ENCODE measurements around the gene RBBP8NL. TPM values are rescaled to one million over a fixed set of nuclear protein-coding genes. Genes with fewer than 3 reads are reported as not detected.

The RBBP8NL gene
- total and polyA plus RNA-seq, 12 donors = not detected

DNA sequence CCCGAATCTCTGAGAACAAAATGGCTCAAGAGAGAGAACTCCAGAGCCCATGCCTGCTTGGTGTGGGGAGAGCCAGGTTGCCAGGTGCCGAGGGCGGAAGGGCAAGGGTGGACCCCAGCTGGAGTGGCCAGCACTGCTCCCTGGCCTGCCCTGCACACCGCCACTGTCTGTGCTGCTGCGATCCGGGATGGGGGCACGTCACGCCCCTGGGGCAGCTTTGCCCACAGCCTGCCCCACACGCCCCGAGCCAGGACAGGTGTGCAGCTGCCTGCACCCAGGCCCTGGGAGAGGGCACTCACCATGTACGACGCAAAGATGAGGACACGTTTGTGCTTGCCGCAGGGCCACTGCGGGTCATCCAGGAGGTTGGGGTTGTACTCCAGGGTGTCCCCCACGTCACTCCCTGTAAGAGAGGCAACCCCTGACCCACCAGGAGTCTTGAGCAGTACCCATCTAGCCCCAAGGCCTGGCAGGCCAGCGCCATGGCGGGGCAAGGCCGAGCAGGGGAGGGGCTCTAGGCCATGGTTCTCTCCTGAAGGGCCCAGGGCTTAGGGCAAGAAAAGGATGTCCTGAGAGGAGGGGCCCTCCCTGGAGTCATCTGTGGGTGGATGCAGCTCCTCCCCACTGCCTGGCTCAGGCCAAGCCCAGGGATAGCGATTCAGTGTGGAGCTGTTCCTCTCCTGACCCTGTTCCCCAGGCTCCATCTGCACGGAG lies 34.6 kb downstream of the RBBP8NL start:
- TF ChIP-seq, protein P1, sequence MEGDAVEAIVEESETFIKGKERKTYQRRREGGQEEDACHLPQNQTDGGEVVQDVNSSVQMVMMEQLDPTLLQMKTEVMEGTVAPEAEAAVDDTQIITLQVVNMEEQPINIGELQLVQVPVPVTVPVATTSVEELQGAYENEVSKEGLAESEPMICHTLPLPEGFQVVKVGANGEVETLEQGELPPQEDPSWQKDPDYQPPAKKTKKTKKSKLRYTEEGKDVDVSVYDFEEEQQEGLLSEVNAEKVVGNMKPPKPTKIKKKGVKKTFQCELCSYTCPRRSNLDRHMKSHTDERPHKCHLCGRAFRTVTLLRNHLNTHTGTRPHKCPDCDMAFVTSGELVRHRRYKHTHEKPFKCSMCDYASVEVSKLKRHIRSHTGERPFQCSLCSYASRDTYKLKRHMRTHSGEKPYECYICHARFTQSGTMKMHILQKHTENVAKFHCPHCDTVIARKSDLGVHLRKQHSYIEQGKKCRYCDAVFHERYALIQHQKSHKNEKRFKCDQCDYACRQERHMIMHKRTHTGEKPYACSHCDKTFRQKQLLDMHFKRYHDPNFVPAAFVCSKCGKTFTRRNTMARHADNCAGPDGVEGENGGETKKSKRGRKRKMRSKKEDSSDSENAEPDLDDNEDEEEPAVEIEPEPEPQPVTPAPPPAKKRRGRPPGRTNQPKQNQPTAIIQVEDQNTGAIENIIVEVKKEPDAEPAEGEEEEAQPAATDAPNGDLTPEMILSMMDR (IDR thresholded peaks at IDR 0.05) = no peak
- no peak for TF ChIP-seq POLR2A (IDR thresholded peaks at IDR 0.05)
- no peak for DNase-seq
- H3K9me3 ChIP-seq (replicated peaks in 1 of 3) = no peaks in the 10 kb centered on the region
- peaks cover 0 to 22% of the 10 kb centered on the region in 2 donors for H3K36me3 ChIP-seq (replicated peaks in 1 of 2)
- intact Hi-C loops (cut with DNase I) = loop anchor here in 1 of 2 donors (10.0 kb wide), 1 partner anchor 222 kb away; no protein-coding TSS in a partner anchor
- H3K4me3 ChIP-seq = no peak overlapping the region
- no peak overlapping the region for H3K27ac ChIP-seq
- peaks cover 5 to 9% of the 10 kb centered on the region in 2 donors for H3K4me1 ChIP-seq (replicated peaks in 1 of 2)
- WGBS, 4 donors = 88 to 94% (median 89%) methylated on average over 10 to 21 of the region's 21 CpGs
- no peaks in the 10 kb centered on the region for H3K27me3 ChIP-seq

DNA sequence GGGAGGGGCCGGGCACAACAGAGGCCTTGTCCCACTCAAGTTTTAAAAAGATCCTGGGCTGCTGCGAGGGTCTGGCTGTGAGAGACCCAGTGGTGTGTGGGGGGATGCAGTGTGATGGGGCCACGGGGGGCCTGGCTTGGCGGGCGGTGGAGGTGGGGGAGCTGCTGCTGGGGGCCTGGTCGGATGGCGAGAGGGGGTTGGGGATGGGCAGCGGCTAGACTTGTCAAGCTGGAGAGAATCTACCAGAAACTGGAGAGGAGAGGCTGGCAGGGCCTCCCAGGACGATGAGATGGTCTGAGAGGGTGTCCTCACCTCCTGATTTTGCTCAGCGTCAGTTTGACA lies 35.3 kb downstream of the RBBP8NL start:
- peaks cover 0 to 22% of the 10 kb centered on the region in 2 donors for H3K36me3 ChIP-seq (replicated peaks in 1 of 2)
- H3K4me3 ChIP-seq = no peak overlapping the region
- H3K27ac ChIP-seq = no peak overlapping the region
- intact Hi-C loops (cut with DNase I) = loop anchor here in 1 of 2 donors (10.0 kb wide), 1 partner anchor 223 kb away; no protein-coding TSS in a partner anchor
- no peaks in the 10 kb centered on the region for H3K27me3 ChIP-seq
- TF ChIP-seq, protein P1 (IDR thresholded peaks at IDR 0.05) = no peak
- no peak for TF ChIP-seq POLR2A (IDR thresholded peaks at IDR 0.05)
- WGBS, 4 donors = 80 to 90% (median 87%) methylated on average over 8 to 10 of the region's 10 CpGs
- no peaks in the 10 kb centered on the region for H3K9me3 ChIP-seq (replicated peaks in 1 of 3)
- peaks cover 10 to 14% of the 10 kb centered on the region in 2 donors for H3K4me1 ChIP-seq (replicated peaks in 1 of 2)
- DNase-seq = no peak

DNA sequence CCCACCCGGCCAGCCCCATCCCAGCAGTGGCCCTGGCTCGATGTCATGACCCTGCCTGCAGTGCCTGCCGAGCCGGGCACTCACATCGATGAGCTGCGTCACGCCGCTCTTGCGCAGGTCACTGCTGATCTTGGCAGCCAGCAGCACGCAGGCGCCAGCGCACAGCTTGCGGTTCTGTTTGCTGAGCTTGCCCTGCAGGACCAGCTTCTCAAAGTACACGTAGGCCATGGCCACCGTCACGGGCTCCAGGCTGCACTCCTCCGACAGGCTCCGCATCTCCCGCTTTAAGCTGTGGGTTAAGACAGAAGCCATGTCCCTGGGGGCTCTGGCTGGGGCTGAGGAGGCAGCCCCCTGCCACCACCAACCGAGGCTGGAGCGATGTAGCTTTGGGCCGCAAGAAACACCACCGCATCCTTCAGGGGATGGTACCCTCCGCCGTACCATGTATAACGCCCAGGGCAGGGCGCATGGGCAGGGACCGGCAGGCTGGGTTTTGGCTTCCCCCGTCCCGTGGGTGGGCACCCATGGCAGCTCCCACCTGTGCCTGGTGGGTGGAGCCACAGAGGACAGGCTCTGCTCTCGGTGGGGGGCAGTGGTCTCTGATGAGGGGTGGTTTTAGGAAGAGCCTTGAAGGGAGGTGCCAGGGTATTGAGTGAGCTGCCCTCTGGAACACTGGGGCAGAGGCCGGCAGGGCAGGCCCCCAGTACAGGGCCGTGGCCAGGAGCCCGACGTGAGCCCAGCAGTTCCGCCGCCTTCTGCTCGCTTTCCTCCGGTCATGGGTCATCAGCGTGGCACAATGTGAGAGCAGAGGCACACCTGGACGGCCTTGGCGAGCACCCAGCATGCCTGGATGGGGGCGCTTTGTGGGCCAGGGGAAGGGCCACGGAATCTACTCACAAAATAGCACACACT lies 35.9 kb downstream of the RBBP8NL start:
- no peak overlapping the region for H3K4me3 ChIP-seq
- DNase-seq = no peak
- no peak overlapping the region for H3K27ac ChIP-seq
- no peaks in the 10 kb centered on the region for H3K9me3 ChIP-seq (replicated peaks in 1 of 3)
- TF ChIP-seq, protein P1 (IDR thresholded peaks at IDR 0.05) = no peak
- no peak for TF ChIP-seq POLR2A (IDR thresholded peaks at IDR 0.05)
- no peaks in the 10 kb centered on the region for H3K27me3 ChIP-seq
- H3K4me1 ChIP-seq (replicated peaks in 1 of 2) = peaks cover 10 to 14% of the 10 kb centered on the region in 2 donors
- intact Hi-C loops (cut with DNase I) = loop anchor here in 1 of 2 donors (10.0 kb wide), 1 partner anchor 223 kb away; no protein-coding TSS in a partner anchor
- WGBS, 4 donors = 74 to 87% (median 84%) methylated on average over 24 to 44 of the region's 44 CpGs
- H3K36me3 ChIP-seq (replicated peaks in 1 of 2) = peaks cover 0 to 22% of the 10 kb centered on the region in 2 donors

All from adrenal gland (tissue), 12 donors.